ENCODE results near the gene UBAC1. TPM values are rescaled to one million over a fixed set of nuclear protein-coding genes. Genes with fewer than 3 reads are reported as not detected.

Gene UBAC1
- total and polyA plus RNA-seq, 9 of the 15 experiments (the other 6 are each of a cell fraction or from before 2014, with no cell fraction given), result 94.0 to 399 (median 228) TPM

DNA sequence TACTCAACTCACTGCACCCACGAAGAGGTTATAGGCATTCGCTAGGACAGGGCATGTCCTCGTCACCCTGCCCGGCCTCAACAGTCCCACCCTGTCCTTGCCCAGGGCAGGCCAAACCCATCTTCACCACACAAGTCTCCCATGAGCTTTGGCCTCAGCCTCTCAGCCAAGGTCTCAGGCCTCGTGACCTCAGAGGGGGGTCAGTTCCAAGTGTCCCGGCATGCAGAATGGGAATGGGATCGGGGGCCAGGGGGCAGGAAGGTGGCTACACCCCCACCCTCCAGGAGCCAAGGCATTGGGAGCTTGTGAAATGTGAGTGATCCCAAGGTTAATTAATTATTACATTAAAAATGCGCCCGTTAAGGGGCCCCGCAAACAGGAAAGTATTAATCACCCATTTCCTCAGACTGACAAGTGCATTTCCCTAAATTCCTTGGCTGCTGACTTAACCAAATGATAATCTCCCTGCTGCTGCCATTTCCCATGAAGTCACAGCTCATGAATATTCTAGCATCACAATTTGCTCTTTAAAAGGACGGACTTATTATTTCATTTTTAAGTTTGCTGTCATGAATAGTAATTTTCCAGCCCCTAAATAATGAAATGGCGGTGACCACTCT lies 8.0 kb upstream of the UBAC1 start:
- Histone ChIP-seq H2AFZ (ENCODE audit: low read depth, low read length) (no peak overlapping the region), H3K9me3 (replicated peaks; ENCODE audit: control insufficient read depth, insufficient read depth, low read depth, low read length) (no peaks in the 10 kb centered on the region), H3K27me3 (ENCODE audit: control insufficient read depth in 2 of 2, insufficient read depth in 2 of 2, low read length in 2 of 2) (peaks cover 10 to 22% of the 10 kb centered on the region in 2 experiments; a peak in 3 of 5 replicates), H3K9me1 (ENCODE audit: control insufficient read depth, insufficient read depth, low read length) (no peaks in the 10 kb centered on the region), H4K20me1 (replicated peaks; ENCODE audit: control insufficient read depth, insufficient read depth, low read length) (no peaks in the 10 kb centered on the region), H3K4me3 (no peak overlapping the region), H3K36me3 (ENCODE audit: control insufficient read depth, insufficient read depth, low read length) (no peaks in the 10 kb centered on the region), H3K79me2 (ENCODE audit: control insufficient read depth, insufficient read depth, low read length) (no peaks in the 10 kb centered on the region), H3K27ac (ENCODE audit: extremely low read depth, low read depth, low read length) (no peak overlapping the region), H3K4me1 (replicated peaks in 1 of 2; ENCODE audit: control insufficient read depth in 2 of 2, insufficient read depth in 2 of 2, low read length in 2 of 2) (peaks cover 0 to 48% of the 10 kb centered on the region in 2 experiments; a peak in 3 of 5 replicates), H3K9ac (ENCODE audit: insufficient read depth in 1 of 2, low read depth in 2 of 2, low read length in 2 of 2) (no peak overlapping the region; a peak in 1 of 4 replicates), H3K4me2 (ENCODE audit: insufficient read depth, low read length) (no peak overlapping the region)
- TF ChIP-seq NCOA2 (IDR thresholded peaks at IDR 0.05; ENCODE audit: partially characterized antibody in 2 of 2) (no peak), ZNF239 (CRISPR knock-in tag; IDR thresholded peaks at IDR 0.05) (no peak), MEIS2 (IDR thresholded peaks at IDR 0.05; ENCODE audit: partially characterized antibody) (peak; percentile 39), TFAM (CRISPR knock-in tag; conservative IDR thresholded peaks at IDR 0.05) (no peak), ZNF224 (CRISPR knock-in tag; IDR thresholded peaks at IDR 0.05) (no peak), ZBED1 (IDR thresholded peaks at IDR 0.05) (no peak)
- DNase-seq (ENCODE audit: extremely low read depth in 1 of 4, low spot score in 3 of 4) (no peak), FAIRE-seq (no peak), ATAC-seq (no peak)
- intact Hi-C loops (cut with micrococcal nuclease) (loop anchor here (10.0 kb wide), 1 partner anchor 126 kb away; the partner anchor contains the start of gene NACC2), in situ Hi-C loops (cut with MboI) (no loop called here)
- no TSS peak for BruUV-seq (replicated peaks)
- ChIA-PET CTCF (ENCODE audit: low intra/inter-chr PET ratio) (interaction anchor here (2.8 kb wide), 1 partner anchor 154 kb away, joined by 14 read pairs; no protein-coding TSS in a partner anchor), POLR2A (interaction anchor here (0.6 kb wide), 2 partner anchors 62 to 306 kb away, joined by 3 read pairs; partner anchors contain the start of genes CAMSAP1 and LCN9)
- 23% methylated on average over 12 of the region's 12 CpGs for WGBS (ENCODE audit: insufficient coverage, low coverage, missing lambda C conversion rate)
